ENCODE data around the gene DBNL. TPM values are rescaled to one million over a fixed set of nuclear protein-coding genes. Genes with fewer than 3 reads are reported as not detected.
"Not testable (repeated sequence)": the region's sequence is repeated elsewhere in the genome, so short reads cannot be mapped to it uniquely, and the experiment has no call there.

DBNL gene
- total and polyA plus RNA-seq, 4 donors, result 80.1 to 105 (median 93.8) TPM

- WGBS, 2 donors, result 6 to 10% methylated on average over 14 to 21 of the region's 26 CpGs
- intact Hi-C loops (cut with DNase I); H3K27me3 ChIP-seq (ENCODE audit: control insufficient read depth in 1 of 2, insufficient read depth in 2 of 2, low read length in 1 of 2); H3K4me3 ChIP-seq (ENCODE audit: low read length in 2 of 2); H3K9me3 ChIP-seq (ENCODE audit: control insufficient read depth, low read length); H3K27ac ChIP-seq (ENCODE audit: low read depth in 1 of 2, low read length in 2 of 2); H3K4me1 ChIP-seq (ENCODE audit: control insufficient read depth in 1 of 2, insufficient read depth in 2 of 2, low read length in 2 of 2); H3K36me3 ChIP-seq (ENCODE audit: control insufficient read depth in 1 of 2, insufficient read depth in 2 of 2, low read length in 1 of 2): not testable (repeated sequence)
- DNase-seq (peak; percentile 95), ATAC-seq (ENCODE audit: low FRiP score) (peak; percentile 94)
Measured at GRCh38 chr7:44038961-44039558, 5.4 kb upstream of the DBNL start.

GRCh38 chr7:44039800-44040492 is 4.6 kb upstream of the DBNL start:
- 22 to 38% methylated on average over 7 to 18 of the region's 40 CpGs for WGBS, 2 donors
- ATAC-seq (ENCODE audit: low FRiP score), result peak; percentile 3
- H3K27ac ChIP-seq (ENCODE audit: low read depth in 1 of 2, low read length in 2 of 2), result not testable (repeated sequence)

GRCh38 chr7:44040493-44040891 is 4.0 kb upstream of the DBNL start:
- not testable (repeated sequence) for H3K4me1 ChIP-seq (ENCODE audit: control insufficient read depth in 1 of 2, insufficient read depth in 2 of 2, low read length in 2 of 2); H3K36me3 ChIP-seq (ENCODE audit: control insufficient read depth in 1 of 2, insufficient read depth in 2 of 2, low read length in 1 of 2); H3K27me3 ChIP-seq (ENCODE audit: control insufficient read depth in 1 of 2, insufficient read depth in 2 of 2, low read length in 1 of 2); H3K27ac ChIP-seq (ENCODE audit: low read depth in 1 of 2, low read length in 2 of 2); H3K9me3 ChIP-seq (ENCODE audit: control insufficient read depth, low read length); H3K4me3 ChIP-seq (ENCODE audit: low read length in 2 of 2)
- 0 to 5% methylated on average over 34 to 46 of the region's 46 CpGs for whole genome bisulfite sequencing, 2 donors
- DNase-seq, result peak in 1 of 2 donors; percentile 73
- ATAC-seq (ENCODE audit: low FRiP score), result peak; percentile 34
- intact Hi-C loops (cut with DNase I), result loop anchor here in 1 of 2 donors (10.0 kb wide), 1 partner anchor 454 kb away; the partner anchor contains the start of gene NUDCD3

More at GRCh38 chr7:44039800-44040492, 4.6 kb upstream of the DBNL start:
- not testable (repeated sequence) for H3K9me3 ChIP-seq (ENCODE audit: control insufficient read depth, low read length); H3K27me3 ChIP-seq (ENCODE audit: control insufficient read depth in 1 of 2, insufficient read depth in 2 of 2, low read length in 1 of 2); H3K4me1 ChIP-seq (ENCODE audit: control insufficient read depth in 1 of 2, insufficient read depth in 2 of 2, low read length in 2 of 2); H3K36me3 ChIP-seq (ENCODE audit: control insufficient read depth in 1 of 2, insufficient read depth in 2 of 2, low read length in 1 of 2); H3K4me3 ChIP-seq (ENCODE audit: low read length in 2 of 2)
- intact Hi-C loops (cut with DNase I), result loop anchor here in 1 of 2 donors (10.0 kb wide), 1 partner anchor 455 kb away; the partner anchor contains the start of gene NUDCD3
- DNase-seq, result peak in 1 of 2 donors; percentile 19

GRCh38 chr7:44042221-44042620 is 2.3 kb upstream of the DBNL start:
- intact Hi-C loops (cut with DNase I), result loop anchor here in 1 of 2 donors (10.0 kb wide), 1 partner anchor 453 kb away; the partner anchor contains the start of gene NUDCD3
- H3K27me3 ChIP-seq (ENCODE audit: control insufficient read depth in 1 of 2, insufficient read depth in 2 of 2, low read length in 1 of 2), result no peaks in the 10 kb centered on the region
- H3K4me1 ChIP-seq (ENCODE audit: control insufficient read depth in 1 of 2, insufficient read depth in 2 of 2, low read length in 2 of 2), result no peaks in the 10 kb centered on the region
- no peaks in the 10 kb centered on the region for H3K9me3 ChIP-seq (ENCODE audit: control insufficient read depth, low read length)
- H3K27ac ChIP-seq (ENCODE audit: low read depth in 1 of 2, low read length in 2 of 2), result no peak overlapping the region
- H3K36me3 ChIP-seq (ENCODE audit: control insufficient read depth in 1 of 2, insufficient read depth in 2 of 2, low read length in 1 of 2), result no peaks in the 10 kb centered on the region
- H3K4me3 ChIP-seq (ENCODE audit: low read length in 2 of 2), result no peak overlapping the region
- no peak for ATAC-seq (ENCODE audit: low FRiP score)
- no peak for DNase-seq
- 94 to 100% methylated on average over 2 of the region's 2 CpGs for WGBS, 2 donors

GRCh38 chr7:44043902-44044301 is 600 bp upstream of the DBNL start:
- intact Hi-C loops (cut with DNase I), result loop anchor here in 1 of 2 donors (10.0 kb wide), 1 partner anchor 451 kb away; the partner anchor contains the start of gene NUDCD3
- H3K36me3 ChIP-seq (ENCODE audit: control insufficient read depth in 1 of 2, insufficient read depth in 2 of 2, low read length in 1 of 2), result no peaks in the 10 kb centered on the region
- H3K27me3 ChIP-seq (ENCODE audit: control insufficient read depth in 1 of 2, insufficient read depth in 2 of 2, low read length in 1 of 2), result no peaks in the 10 kb centered on the region
- DNase-seq (no peak), ATAC-seq (ENCODE audit: low FRiP score) (no peak)
- WGBS, 2 donors, result 16 to 21% methylated on average over 8 of the region's 8 CpGs
- H3K4me3 ChIP-seq (ENCODE audit: low read length in 2 of 2), result peak overlapping the region; percentile 40 to 85
- peak overlapping the region in 1 of 2 donors; percentile 46 for H3K27ac ChIP-seq (ENCODE audit: low read depth in 1 of 2, low read length in 2 of 2)
- H3K9me3 ChIP-seq (ENCODE audit: control insufficient read depth, low read length), result no peaks in the 10 kb centered on the region
- H3K4me1 ChIP-seq (ENCODE audit: control insufficient read depth in 1 of 2, insufficient read depth in 2 of 2, low read length in 2 of 2), result no peaks in the 10 kb centered on the region

- no peaks in the 10 kb centered on the region for H3K9me3 ChIP-seq (ENCODE audit: control insufficient read depth, low read length)
- H3K4me3 ChIP-seq (ENCODE audit: low read length in 2 of 2), result peak overlapping the region; percentile 78 to 85
- H3K27me3 ChIP-seq (ENCODE audit: control insufficient read depth in 1 of 2, insufficient read depth in 2 of 2, low read length in 1 of 2), result no peaks in the 10 kb centered on the region
- ATAC-seq (ENCODE audit: low FRiP score), result no peak
- DNase-seq, result peak in 1 of 2 donors; percentile 23
- H3K4me1 ChIP-seq (ENCODE audit: control insufficient read depth in 1 of 2, insufficient read depth in 2 of 2, low read length in 2 of 2), result no peaks in the 10 kb centered on the region
- intact Hi-C loops (cut with DNase I), result loop anchor here in 1 of 2 donors (10.0 kb wide), 1 partner anchor 449 kb away; the partner anchor contains the start of gene NUDCD3
- no peak overlapping the region for H3K27ac ChIP-seq (ENCODE audit: low read depth in 1 of 2, low read length in 2 of 2)
- H3K36me3 ChIP-seq (ENCODE audit: control insufficient read depth in 1 of 2, insufficient read depth in 2 of 2, low read length in 1 of 2), result no peaks in the 10 kb centered on the region
- 23 to 25% methylated on average over 15 of the region's 15 CpGs for WGBS, 2 donors
Measured at GRCh38 chr7:44045226-44046014, 918 bp downstream of the DBNL start.

GRCh38 chr7:44046321-44047061 is 2.0 kb downstream of the DBNL start:
- no peak overlapping the region for H3K27ac ChIP-seq (ENCODE audit: low read depth in 1 of 2, low read length in 2 of 2)
- 81 to 83% methylated on average over 8 of the region's 8 CpGs for WGBS, 2 donors
- peak; percentile 40 for ATAC-seq (ENCODE audit: low FRiP score)

More at GRCh38 chr7:44046321-44047061, 2.0 kb downstream of the DBNL start:
- H3K4me1 ChIP-seq (ENCODE audit: control insufficient read depth in 1 of 2, insufficient read depth in 2 of 2, low read length in 2 of 2), result no peaks in the 10 kb centered on the region
- intact Hi-C loops (cut with DNase I), result loop anchor here in 1 of 2 donors (10.0 kb wide), 1 partner anchor 448 kb away; the partner anchor contains the start of gene NUDCD3
- H3K36me3 ChIP-seq (ENCODE audit: control insufficient read depth in 1 of 2, insufficient read depth in 2 of 2, low read length in 1 of 2), result peaks cover 0 to 4% of the 10 kb centered on the region in 2 donors
- peak in 1 of 2 donors; percentile 40 for DNase-seq
- H3K4me3 ChIP-seq (ENCODE audit: low read length in 2 of 2), result no peak overlapping the region
- H3K27me3 ChIP-seq (ENCODE audit: control insufficient read depth in 1 of 2, insufficient read depth in 2 of 2, low read length in 1 of 2), result no peaks in the 10 kb centered on the region
- no peaks in the 10 kb centered on the region for H3K9me3 ChIP-seq (ENCODE audit: control insufficient read depth, low read length)

Data from aorta (tissue), 5 donors.